Epithelial cell of proximal tubule (primary cell): ENCODE results near the gene GALNTL6. TPM values are rescaled to one million over a fixed set of nuclear protein-coding genes. Genes with fewer than 3 reads are reported as not detected.
A peak's percentile ranks its signal among the peaks of the same experiment; 100 is the strongest.

Source experiments
- DNase-seq: peaks from one replicate; pipeline ENCODE4 v3.0.0-alpha.2; 2011; ENCODE audit warnings: low read depth
- H3K4me3 ChIP-seq: 2 replicates; pipeline ENCODE4 v1.5.1; 2011; ENCODE audit warnings: low read depth, mild to moderate bottlenecking, low read length
- total RNA-seq: library from RNA; depleted of rRNA; stranded (reverse); fragments of >200 nt; gene quantifications from 2 replicates; pipeline ENCODE4 v1.2.3, GENCODE V29; 2015
- TF ChIP-seq, protein P1 (sequence below): conservative IDR thresholded peaks from 2 replicates; pipeline ENCODE4 v1.5.1; 2012; ENCODE audit warnings: low read depth, mild to moderate bottlenecking, low read length

GALNTL6 gene
- total RNA-seq, 1 donor from 2014 or later = not detected

DNA sequence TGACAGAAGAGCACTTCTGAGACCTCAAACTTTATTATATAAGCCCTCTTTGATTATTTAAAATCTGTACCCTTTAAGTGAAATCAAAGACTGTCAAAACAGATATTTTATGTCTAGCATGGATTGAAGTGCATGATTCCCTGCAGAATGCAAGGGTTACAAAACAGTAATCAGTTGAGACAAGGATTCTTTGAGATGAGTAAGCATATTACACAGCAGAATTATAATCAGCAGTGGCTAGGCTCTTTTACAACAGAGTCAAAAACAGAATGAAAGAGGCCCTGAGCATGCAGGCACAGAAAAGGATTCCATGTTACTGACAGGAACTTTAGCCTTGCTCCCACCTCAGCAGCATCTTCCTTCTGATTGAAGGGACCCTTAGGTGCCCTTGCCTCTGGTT lies 867.5 kb downstream of the GALNTL6 start:
- H3K4me3 ChIP-seq = no peak overlapping the region
- TF ChIP-seq, protein P1, sequence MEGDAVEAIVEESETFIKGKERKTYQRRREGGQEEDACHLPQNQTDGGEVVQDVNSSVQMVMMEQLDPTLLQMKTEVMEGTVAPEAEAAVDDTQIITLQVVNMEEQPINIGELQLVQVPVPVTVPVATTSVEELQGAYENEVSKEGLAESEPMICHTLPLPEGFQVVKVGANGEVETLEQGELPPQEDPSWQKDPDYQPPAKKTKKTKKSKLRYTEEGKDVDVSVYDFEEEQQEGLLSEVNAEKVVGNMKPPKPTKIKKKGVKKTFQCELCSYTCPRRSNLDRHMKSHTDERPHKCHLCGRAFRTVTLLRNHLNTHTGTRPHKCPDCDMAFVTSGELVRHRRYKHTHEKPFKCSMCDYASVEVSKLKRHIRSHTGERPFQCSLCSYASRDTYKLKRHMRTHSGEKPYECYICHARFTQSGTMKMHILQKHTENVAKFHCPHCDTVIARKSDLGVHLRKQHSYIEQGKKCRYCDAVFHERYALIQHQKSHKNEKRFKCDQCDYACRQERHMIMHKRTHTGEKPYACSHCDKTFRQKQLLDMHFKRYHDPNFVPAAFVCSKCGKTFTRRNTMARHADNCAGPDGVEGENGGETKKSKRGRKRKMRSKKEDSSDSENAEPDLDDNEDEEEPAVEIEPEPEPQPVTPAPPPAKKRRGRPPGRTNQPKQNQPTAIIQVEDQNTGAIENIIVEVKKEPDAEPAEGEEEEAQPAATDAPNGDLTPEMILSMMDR = no peak
- DNase-seq = no peak

GRCh38 chr4:172683021-172683420 lies 869.8 kb downstream of the GALNTL6 start:
- DNase-seq = no peak
- H3K4me3 ChIP-seq = no peak overlapping the region
- TF ChIP-seq, protein P1 = no peak

DNA sequence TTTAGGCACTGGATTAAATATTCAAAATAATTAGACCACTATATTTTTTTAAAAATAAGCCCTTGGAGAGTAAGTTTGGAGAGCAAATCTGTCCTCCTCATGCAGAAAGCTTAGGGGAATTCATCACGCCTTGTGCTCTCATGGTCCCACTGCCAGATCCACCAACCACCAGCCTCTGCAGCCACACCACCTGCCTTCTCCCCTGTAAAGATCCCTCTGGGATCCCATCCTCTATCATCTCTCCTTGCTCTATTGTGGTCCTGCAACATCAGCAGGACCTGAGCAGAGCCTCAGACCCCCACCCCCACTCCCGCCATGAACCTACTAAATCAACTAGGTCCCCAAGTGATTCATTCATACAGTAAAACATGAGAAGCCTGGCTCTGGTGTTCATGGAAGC lies 872.8 kb downstream of the GALNTL6 start:
- DNase-seq = no peak
- no peak overlapping the region for H3K4me3 ChIP-seq
- TF ChIP-seq, protein P1 = no peak

- no peak for DNase-seq
- TF ChIP-seq, protein P1 = peak; percentile 54
- H3K4me3 ChIP-seq = no peak overlapping the region
Observed at GRCh38 chr4:172688534-172688933, 875.3 kb downstream of the GALNTL6 start.

GRCh38 chr4:172691552-172691951 lies 878.3 kb downstream of the GALNTL6 start:
- TF ChIP-seq, protein P1 = no peak
- DNase-seq = no peak
- H3K4me3 ChIP-seq = no peak overlapping the region

DNA sequence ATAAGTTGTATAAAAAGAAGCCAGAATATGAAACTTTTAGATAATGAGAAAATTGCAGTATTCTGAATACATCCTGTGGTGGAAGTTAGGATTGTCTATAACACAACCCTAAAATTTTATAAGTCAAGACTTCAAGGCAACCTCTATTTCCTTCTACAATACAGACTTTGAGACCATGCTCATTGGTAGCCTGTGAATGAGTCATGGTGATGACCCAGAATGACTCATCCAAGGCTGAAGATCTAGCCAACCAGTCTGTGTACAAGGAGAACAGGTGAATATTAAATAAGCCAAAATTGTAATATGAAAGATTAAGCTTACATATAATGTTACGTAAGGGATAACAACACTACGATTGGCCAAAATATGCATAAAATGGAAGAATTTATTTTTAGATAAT lies 879.5 kb downstream of the GALNTL6 start:
- H3K4me3 ChIP-seq = no peak overlapping the region
- DNase-seq = no peak
- TF ChIP-seq, protein P1 = no peak

- TF ChIP-seq, protein P1 = no peak
- no peak for DNase-seq
Observed at GRCh38 chr4:172698256-172698655, 885.1 kb downstream of the GALNTL6 start.

More at GRCh38 chr4:172698256-172698655, 885.1 kb downstream of the GALNTL6 start:
- H3K4me3 ChIP-seq = no peak overlapping the region
